ENCODE data around the gene STX5.

DNA sequence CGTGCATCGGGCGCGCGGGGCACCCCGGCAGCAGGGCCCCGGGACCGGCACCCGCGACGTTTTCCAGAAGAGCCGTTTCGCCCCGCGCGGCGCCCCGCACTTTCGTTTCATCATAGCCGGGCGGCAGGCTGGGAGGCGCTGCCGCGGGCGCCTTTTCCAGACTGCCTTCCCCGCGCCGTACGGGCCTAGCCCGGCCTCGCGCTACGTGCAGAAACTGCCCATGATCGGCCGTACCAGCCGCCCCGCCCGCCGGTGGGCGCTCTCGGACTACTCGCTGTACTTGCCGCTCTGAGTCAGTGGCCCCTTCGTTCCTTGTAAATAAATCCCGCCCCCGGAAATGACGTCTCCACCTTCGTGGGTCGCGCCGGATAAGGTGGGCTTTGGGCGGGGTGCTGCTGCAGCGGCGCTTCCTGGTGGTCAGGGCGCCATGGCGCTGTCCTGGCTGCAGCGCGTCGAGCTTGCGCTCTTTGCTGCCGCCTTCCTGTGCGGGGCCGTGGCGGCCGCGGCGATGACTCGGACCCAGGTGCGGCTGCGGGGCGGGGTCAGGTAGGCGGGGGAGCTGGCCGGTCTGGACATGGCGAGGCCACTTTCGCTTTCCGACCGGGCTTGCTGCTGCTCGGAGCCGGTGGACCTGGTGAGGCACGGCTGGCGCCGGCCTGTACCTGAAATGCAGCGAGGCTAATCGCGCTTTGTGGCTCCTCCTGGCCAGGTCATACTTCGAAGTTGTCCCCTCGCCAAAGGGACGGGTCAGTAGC is 44.7 kb downstream of the STX5 start, which contains the start of gene TMEM179B:
- peak in 2 of 5 experiments; percentile 38 to 55 for TF ChIP-seq CTCF (IDR thresholded peaks at IDR 0.05)
- peak; percentile 83 to 98 for TF ChIP-seq POLR2A (IDR thresholded peaks at IDR 0.05)
- peak; percentile 90 to 99 for TF ChIP-seq EP300 (IDR thresholded peaks at IDR 0.05)

Measured in tibial nerve (tissue), 4 donors.